CD4-positive, alpha-beta memory T cell (primary cell): Measurements from ENCODE around the gene HNRNPAB. TPM values are rescaled to one million over a fixed set of nuclear protein-coding genes. Genes with fewer than 3 reads are reported as not detected.
A peak's percentile ranks its signal among the peaks of the same experiment; 100 is the strongest.

Source experiments
- CTCF ChIA-PET: fragments of 350-600 bp; sonication (Branson Sonifier 250); formaldehyde crosslinking; loops from one replicate; lab custom pipeline; 2021; ENCODE audit warnings: inconsistent platforms; ENCODE audit not compliant: partially characterized antibody; lab: Charles Lee
- POLR2A ChIA-PET: fragments of 350-600 bp; sonication (Branson Sonifier 250); formaldehyde crosslinking; loops from one replicate; lab custom pipeline; 2021; ENCODE audit not compliant: partially characterized antibody; lab: Charles Lee
- DNase-seq, 5 donors: peaks; one replicate each; pipeline versions ENCODE4 v3.0.0 to v3.0.0-alpha.2; 2020 to 2022; ENCODE audit warnings: mixed read lengths in 1 of 5
- H3K27ac ChIP-seq: one replicate; pipeline ENCODE4 v1.7.0; 2013; ENCODE audit warnings: low read depth, low read length
- H3K27me3 ChIP-seq: 2 replicates; pipeline ENCODE4 v1.7.0; 2013; ENCODE audit warnings: mild to moderate bottlenecking, low read length, moderate library complexity; ENCODE audit not compliant: insufficient read depth
- H3K36me3 ChIP-seq: 2 replicates; pipeline ENCODE4 v1.7.0; 2013; ENCODE audit warnings: mild to moderate bottlenecking, low read length, moderate library complexity; ENCODE audit not compliant: insufficient read depth
- H3K4me1 ChIP-seq: 2 replicates; pipeline ENCODE4 v1.7.0; 2013; ENCODE audit warnings: mild to moderate bottlenecking, low read length, moderate library complexity; ENCODE audit not compliant: insufficient read depth
- H3K4me3 ChIP-seq, 2 donors: one replicate each; pipeline ENCODE4 v1.7.0; 2013; ENCODE audit warnings: low read length in 2 of 2, mild to moderate bottlenecking in 1 of 2
- H3K9me3 ChIP-seq, 2 donors: one replicate each; pipeline ENCODE4 v1.7.0; 2013; ENCODE audit warnings: low read length in 2 of 2, control low read depth in 1 of 2; ENCODE audit not compliant: control insufficient read depth in 1 of 2
- H3K27ac Mint-ChIP-seq, 7 donors: one replicate each; pipeline ENCODE4 v1.8.0; 2020 to 2021; ENCODE audit warnings: mixed read lengths in 7 of 7, mild to moderate bottlenecking in 6 of 7, inconsistent platforms in 3 of 7, moderate library complexity in 3 of 7
- H3K27me3 Mint-ChIP-seq, 2 donors: one replicate each; pipeline ENCODE4 v1.8.0; 2020 to 2021; ENCODE audit warnings: mixed read lengths in 2 of 2
- H3K36me3 Mint-ChIP-seq, 2 donors: one replicate each; pipeline ENCODE4 v1.8.0; 2020 to 2021; ENCODE audit warnings: mixed read lengths in 2 of 2, inconsistent platforms in 1 of 2, mild to moderate bottlenecking in 1 of 2
- H3K4me1 Mint-ChIP-seq, 4 donors: one replicate each; pipeline ENCODE4 v1.8.0; 2020 to 2021; ENCODE audit warnings: mixed read lengths in 4 of 4, mild to moderate bottlenecking in 1 of 4
- H3K4me3 Mint-ChIP-seq, 8 donors: one replicate each; pipeline ENCODE4 v1.8.0; 2020 to 2021; ENCODE audit warnings: mixed read lengths in 8 of 8, mild to moderate bottlenecking in 7 of 8, moderate library complexity in 6 of 8, inconsistent platforms in 3 of 8
- H3K9me3 Mint-ChIP-seq, 8 donors: one replicate each; pipeline ENCODE4 v1.8.0; 2020 to 2021; ENCODE audit warnings: mixed read lengths in 8 of 8, mild to moderate bottlenecking in 5 of 8, inconsistent platforms in 3 of 8, moderate library complexity in 1 of 8
- intact Hi-C: fragments of 100-400 bp; cut with micrococcal nuclease; formaldehyde crosslinking; loops from one replicate; pipeline ENCODE4 v1.15.1; 2023
- polyA plus RNA-seq, 2 donors: library from polyadenylated mRNA; unstranded; fragments of 300-500 nt; fragmentation: Illumina TruSeq; gene quantifications; one replicate each; pipeline ENCODE4 v1.2.3, GENCODE V29; 2021
- total RNA-seq, 2 experiments: library from RNA; stranded (reverse); gene quantifications; one replicate each; pipeline ENCODE4 v1.2.3, GENCODE V29; 2021

HNRNPAB gene
- total RNA-seq (10 to 100 TPM; 82.1 to 85.3 TPM), polyA plus RNA-seq (10 to 100 TPM; 29.4 to 75.3 TPM)

- Mint-ChIP-seq H3K4me1 (peaks cover 15 to 46% (median 27%) of the 10 kb centered on the region in 4 donors), H3K27ac (peak within 1 kb of the TSS; percentile 97 to 100 (median 99)), H3K9me3 (peaks cover 0 to 5% (median 0%) of the 10 kb centered on the region in 8 donors), H3K4me3 (peak within 1 kb of the TSS; percentile 97 to 100 (median 99)), H3K27me3 (peaks cover 2% of the 10 kb centered on the region in 2 donors), H3K36me3 (peaks cover 18 to 43% of the 10 kb centered on the region in 2 donors)
- Histone ChIP-seq H3K36me3 (peaks cover 29% of the 10 kb centered on the region), H3K9me3 (no peaks in the 10 kb centered on the region), H3K4me1 (peaks cover 37% of the 10 kb centered on the region), H3K27ac (peak within 1 kb of the TSS; percentile 73), H3K4me3 (peak within 1 kb of the TSS; percentile 85 to 98), H3K27me3 (no peaks in the 10 kb centered on the region)
- intact Hi-C loops = loop anchor here (1.0 kb wide), 2 partner anchors 28 to 51 kb away; partner anchors contain the start of genes NHP2 and PHYKPL
- CTCF ChIA-PET = interaction anchor here (1.1 kb wide), 1 partner anchor 30 kb away, joined by 4 read pairs; no protein-coding TSS in a partner anchor
- POLR2A ChIA-PET = interaction anchor here (0.7 to 4.6 kb wide), 17 partner anchors 9 to 1419 kb away, joined by 3 to 72 read pairs (median 6); partner anchors contain the start of genes B4GALT7, CLK4, HNRNPH1 and N4BP3
- peak; percentile 94 to 95 (median 95) for DNase-seq
These were observed at the start of gene HNRNPAB for GRCh38 chr5:178204182-178204934. Gene HNRNPAB (plus strand): TSS chr5:178204533. CDS start chr5:178204838, 305 bp downstream.

GRCh38 chr5:178155065-178155464 lies 49.3 kb upstream of the HNRNPAB start:
- Mint-ChIP-seq H3K27ac (peak overlapping the region in 2 of 7 donors; percentile 15 to 87), H3K36me3 (peaks cover 10 to 20% of the 10 kb centered on the region in 2 donors), H3K9me3 (peaks cover 0 to 3% (median 0%) of the 10 kb centered on the region in 8 donors), H3K4me3 (peak overlapping the region in 1 of 8 donors; percentile 95), H3K4me1 (peaks cover 17 to 40% (median 28%) of the 10 kb centered on the region in 4 donors), H3K27me3 (no peaks in the 10 kb centered on the region)
- no peaks in the 10 kb centered on the region for H3K9me3 ChIP-seq
- no peak for DNase-seq
- no peaks in the 10 kb centered on the region for H3K27me3 ChIP-seq
- intact Hi-C loops = no loop called here
- CTCF ChIA-PET = interaction anchor here (1.1 to 20.7 kb wide), 2 partner anchors 7 to 78 kb away, joined by 3 to 283 read pairs; no protein-coding TSS in a partner anchor
- H3K4me3 ChIP-seq = no peak overlapping the region
- H3K36me3 ChIP-seq = peaks cover 11% of the 10 kb centered on the region
- H3K4me1 ChIP-seq = peaks cover 26% of the 10 kb centered on the region
- no peak overlapping the region for H3K27ac ChIP-seq
- POLR2A ChIA-PET = interaction anchor here (0.6 to 1.0 kb wide), 2 partner anchors 8 to 49 kb away, joined by 3 read pairs; partner anchors contain the start of gene HNRNPAB

DNA sequence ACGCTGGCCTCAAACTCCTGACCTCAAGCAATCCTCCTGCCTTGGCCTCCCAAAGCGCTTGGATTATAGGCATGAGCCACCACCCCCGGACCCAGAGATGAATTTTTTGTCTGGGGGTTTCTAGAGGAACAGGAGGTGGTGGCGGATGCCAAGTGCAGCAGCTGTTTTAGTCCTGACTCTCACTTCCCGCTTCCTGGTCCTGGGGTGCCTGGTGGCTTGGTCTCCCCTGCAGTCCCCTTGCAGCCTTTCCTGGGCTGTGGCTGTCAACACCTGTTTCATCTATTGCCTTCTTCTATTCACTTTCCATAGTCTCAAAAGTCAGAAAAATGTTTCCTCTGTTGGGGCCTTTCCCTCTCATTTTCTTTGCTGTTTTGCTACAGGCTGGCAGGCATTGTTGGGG lies 44.2 kb upstream of the HNRNPAB start:
- Histone ChIP-seq H3K9me3 (no peaks in the 10 kb centered on the region), H3K4me1 (peaks cover 3% of the 10 kb centered on the region), H3K36me3 (no peaks in the 10 kb centered on the region), H3K27me3 (no peaks in the 10 kb centered on the region), H3K27ac (no peak overlapping the region), H3K4me3 (no peak overlapping the region)
- Mint-ChIP-seq H3K4me3 (no peak overlapping the region), H3K4me1 (peaks cover 1 to 10% (median 7%) of the 10 kb centered on the region in 4 donors), H3K9me3 (no peaks in the 10 kb centered on the region), H3K27me3 (peaks cover 8 to 16% of the 10 kb centered on the region in 2 donors), H3K36me3 (no peaks in the 10 kb centered on the region), H3K27ac (peak overlapping the region in 1 of 7 donors; percentile 42)
- DNase-seq = no peak
- intact Hi-C loops = no loop called here
- ChIA-PET POLR2A (no interaction called here), CTCF (interaction anchor here (20.7 kb wide), 1 partner anchor 83 kb away, joined by 283 read pairs; no protein-coding TSS in a partner anchor)

GRCh38 chr5:178162481-178162880 lies 41.9 kb upstream of the HNRNPAB start:
- H3K4me1 ChIP-seq = peaks cover 3% of the 10 kb centered on the region
- Mint-ChIP-seq H3K4me3 (no peak overlapping the region), H3K9me3 (no peaks in the 10 kb centered on the region), H3K27ac (no peak overlapping the region), H3K27me3 (peaks cover 8 to 20% of the 10 kb centered on the region in 2 donors), H3K4me1 (peaks cover 1 to 10% (median 6%) of the 10 kb centered on the region in 4 donors), H3K36me3 (no peaks in the 10 kb centered on the region)
- H3K27me3 ChIP-seq = no peaks in the 10 kb centered on the region
- no peaks in the 10 kb centered on the region for H3K36me3 ChIP-seq
- H3K4me3 ChIP-seq = no peak overlapping the region
- no peaks in the 10 kb centered on the region for H3K9me3 ChIP-seq
- no peak overlapping the region for H3K27ac ChIP-seq
- ChIA-PET CTCF (interaction anchor here (1.0 to 3.4 kb wide), 7 partner anchors 12 to 87 kb away, joined by 3 to 40 read pairs (median 5); no protein-coding TSS in a partner anchor), POLR2A (interaction anchor here (0.9 to 1.1 kb wide), 2 partner anchors 41 to 86 kb away, joined by 3 read pairs; no protein-coding TSS in a partner anchor)
- intact Hi-C loops = no loop called here
- DNase-seq = no peak

GRCh38 chr5:178163772-178164735 lies 40.3 kb upstream of the HNRNPAB start:
- Histone ChIP-seq H3K9me3 (no peaks in the 10 kb centered on the region), H3K4me1 (peaks cover 3% of the 10 kb centered on the region), H3K27me3 (no peaks in the 10 kb centered on the region), H3K4me3 (no peak overlapping the region), H3K27ac (no peak overlapping the region), H3K36me3 (no peaks in the 10 kb centered on the region)
- POLR2A ChIA-PET = interaction anchor here (0.7 kb wide), 1 partner anchor 9 kb away, joined by 3 read pairs; no protein-coding TSS in a partner anchor
- no peaks in the 10 kb centered on the region for H3K9me3 Mint-ChIP-seq
- peaks cover 1 to 10% (median 6%) of the 10 kb centered on the region in 4 donors for H3K4me1 Mint-ChIP-seq
- intact Hi-C loops = loop anchor here (1.0 kb wide), 3 partner anchors 10 to 43 kb away; no protein-coding TSS in a partner anchor
- no peaks in the 10 kb centered on the region for H3K36me3 Mint-ChIP-seq
- peak overlapping the region in 3 of 7 donors; percentile 13 to 59 (median 53) for H3K27ac Mint-ChIP-seq
- DNase-seq = peak; percentile 86 to 91 (median 88)
- CTCF ChIA-PET = interaction anchor here (0.6 to 3.4 kb wide), 7 partner anchors 10 to 156 kb away, joined by 3 to 40 read pairs (median 5); partner anchors contain the start of gene NHP2
- H3K27me3 Mint-ChIP-seq = peaks cover 8 to 20% of the 10 kb centered on the region in 2 donors
- peak overlapping the region in 2 of 8 donors; percentile 22 to 65 for H3K4me3 Mint-ChIP-seq

DNA sequence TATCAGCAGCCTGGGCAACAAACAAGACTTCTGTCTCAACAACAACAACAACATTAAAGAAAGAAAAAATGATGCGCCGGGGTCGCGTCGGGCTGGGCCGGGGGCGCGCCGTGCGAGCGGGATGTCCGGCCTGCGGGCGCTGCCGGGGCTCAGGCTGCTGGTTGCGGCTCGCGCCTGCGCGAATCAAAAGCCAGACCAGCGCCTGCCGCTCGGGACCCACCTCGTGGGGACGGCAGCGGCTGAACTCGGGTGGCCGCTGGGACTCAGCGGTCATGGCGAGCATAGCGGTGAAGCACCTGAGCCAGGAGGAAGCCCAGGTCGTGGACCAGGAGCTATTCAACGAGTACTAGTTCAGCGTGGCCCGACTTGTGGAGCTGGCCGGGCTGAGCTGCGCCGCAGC lies 38.8 kb upstream of the HNRNPAB start:
- Histone ChIP-seq H3K36me3 (no peaks in the 10 kb centered on the region), H3K9me3 (no peaks in the 10 kb centered on the region), H3K27ac (no peak overlapping the region), H3K4me3 (no peak overlapping the region), H3K4me1 (peaks cover 3% of the 10 kb centered on the region), H3K27me3 (no peaks in the 10 kb centered on the region)
- Mint-ChIP-seq H3K27me3 (peaks cover 8 to 20% of the 10 kb centered on the region in 2 donors), H3K27ac (no peak overlapping the region), H3K4me3 (no peak overlapping the region), H3K4me1 (peaks cover 1 to 10% (median 6%) of the 10 kb centered on the region in 4 donors), H3K9me3 (no peaks in the 10 kb centered on the region), H3K36me3 (no peaks in the 10 kb centered on the region)
- intact Hi-C loops = no loop called here
- ChIA-PET CTCF (interaction anchor here (0.9 to 5.1 kb wide), 5 partner anchors 10 to 90 kb away, joined by 3 to 31 read pairs (median 4); no protein-coding TSS in a partner anchor), POLR2A (no interaction called here)
- DNase-seq = no peak
